Measurements from ENCODE around the gene STX5. TPM values are rescaled to one million over a fixed set of nuclear protein-coding genes. Genes with fewer than 3 reads are reported as not detected.
A peak's percentile ranks its signal among the peaks of the same experiment; 100 is the strongest.

STX5 gene
- total and polyA plus RNA-seq, 9 of the 15 experiments (the other 6 are each of a cell fraction or from before 2014, with no cell fraction given): 2.8 to 28.6 (median 23.7) TPM

GRCh38 chr11:62787005-62787759 is 44.7 kb downstream of the STX5 start, which contains the start of gene TMEM179B (continued):
- TF ChIP-seq ZNF395 (CRISPR knock-in tag; IDR thresholded peaks at IDR 0.05): peak; percentile 62
- no peak for TF ChIP-seq MAFK (IDR thresholded peaks at IDR 0.05; ENCODE audit: low read length)
- peak; percentile 3; the same call in 1 of the 2 replicates for TF ChIP-seq CHD2 (IDR thresholded peaks at IDR 0.05; ENCODE audit: low read depth, low read length)
- 0 out of 2 replicates have a peak, but pooled peaks have one; percentile 22 for TF ChIP-seq ILF3 (IDR thresholded peaks at IDR 0.05; ENCODE audit: borderline replicate concordance)
- peak; percentile 57; the same call in 1 of the 2 replicates for TF ChIP-seq ZNF589 (CRISPR knock-in tag; IDR thresholded peaks at IDR 0.05; ENCODE audit: low read depth)
- peak; percentile 13; the same call in 1 of the 2 replicates for TF ChIP-seq ARID1B (IDR thresholded peaks at IDR 0.05)
- TF ChIP-seq POLR2B (IDR thresholded peaks at IDR 0.05; ENCODE audit: low read depth, partially characterized antibody): peak; percentile 94
- TF ChIP-seq POLR2AphosphoS2 (IDR thresholded peaks at IDR 0.05; ENCODE audit: low read length): peak; percentile 99
- TF ChIP-seq ZNF224 (CRISPR knock-in tag; IDR thresholded peaks at IDR 0.05): 0 out of 2 replicates have a peak, but pooled peaks have one; percentile 37
- peak; percentile 98 for TF ChIP-seq CREM (IDR thresholded peaks at IDR 0.05; ENCODE audit: low read depth)
- no peak for TF ChIP-seq MTA1 (IDR thresholded peaks at IDR 0.05; ENCODE audit: borderline replicate concordance)
- TF ChIP-seq ZFX (CRISPR knock-in tag; IDR thresholded peaks at IDR 0.05): peak; percentile 93
- peak; percentile 7; the same call in 1 of the 2 replicates for TF ChIP-seq STAT5A (IDR thresholded peaks at IDR 0.05; ENCODE audit: borderline replicate concordance, low read length)
- TF ChIP-seq ERF (CRISPR knock-in tag; IDR thresholded peaks at IDR 0.05): peak; percentile 78; the same call in 1 of the 2 replicates
- TF ChIP-seq HMGN3 (IDR thresholded peaks at IDR 0.05; ENCODE audit: borderline replicate concordance, extremely low read depth, insufficient read length, low read depth, low read length): peak; percentile 91
- peak; percentile 72 for TF ChIP-seq NEUROD1 (IDR thresholded peaks at IDR 0.05; ENCODE audit: borderline replicate concordance, low read depth, low read length, partially characterized antibody)
- no peak for TF ChIP-seq OTX1 (CRISPR knock-in tag; IDR thresholded peaks at IDR 0.05)
- peak; percentile 86 for TF ChIP-seq RBBP5 (IDR thresholded peaks at IDR 0.05; ENCODE audit: borderline replicate concordance, insufficient read depth, low read length, poor library complexity, severe bottlenecking)
- peak; percentile 95 for TF ChIP-seq TFAP4 (CRISPR knock-in tag; IDR thresholded peaks at IDR 0.05; ENCODE audit: borderline replicate concordance)
- TF ChIP-seq GATAD2A (IDR thresholded peaks at IDR 0.05): no peak
- no peak for TF ChIP-seq NCOA6 (IDR thresholded peaks at IDR 0.05)
- peak; percentile 96 for TF ChIP-seq POLR2A (conservative IDR thresholded peaks at IDR 0.05)

Measured in K562 (cell line).